H1 (cell line): ENCODE results near the gene HNRNPA3. TPM values are rescaled to one million over a fixed set of nuclear protein-coding genes. Genes with fewer than 3 reads are reported as not detected.
A peak's percentile ranks its signal among the peaks of the same experiment; 100 is the strongest.

Experiments used
- BCL11A ChIP-seq, 2 experiments: IDR thresholded peaks; one replicate each; pipeline ENCODE4 v1.6.1; 2011; ENCODE audit warnings: low read depth in 2 of 2, low read length in 2 of 2, mild to moderate bottlenecking in 2 of 2
- CHD1 ChIP-seq: IDR thresholded peaks from 2 replicates; pipeline ENCODE4 v1.6.1; 2012; ENCODE audit warnings: low read depth, low read length, improper control_type of control experiment
- CTBP2 ChIP-seq: IDR thresholded peaks from 2 replicates; pipeline ENCODE4 v1.7.0; 2011; ENCODE audit warnings: borderline replicate concordance, mild to moderate bottlenecking, moderate library complexity, mixed read lengths, low read length; ENCODE audit not compliant: insufficient read depth, insufficient read length
- CTCF ChIP-seq, 3 experiments: IDR thresholded peaks; 1 replicate in 2 of 3; 2 replicates in 1 of 3; pipeline versions ENCODE4 v1.5.1 to v1.6.1; 2011; ENCODE audit warnings: low read length in 3 of 3, mild to moderate bottlenecking in 3 of 3, inconsistent platforms in 2 of 3, low read depth in 1 of 3, moderate library complexity in 1 of 3; ENCODE audit not compliant: insufficient read depth in 1 of 3; ENCODE audit errors: control extremely low read depth in 1 of 3
- EGR1 ChIP-seq: IDR thresholded peaks from 2 replicates; pipeline ENCODE4 v1.6.1; 2011; ENCODE audit warnings: low read depth, low read length, borderline replicate concordance
- FOSL1 ChIP-seq: IDR thresholded peaks from 2 replicates; pipeline ENCODE4 v1.6.1; 2011; ENCODE audit warnings: mild to moderate bottlenecking, low read depth, low read length, moderate library complexity; ENCODE audit not compliant: insufficient read depth
- POLR2A ChIP-seq, 2 experiments: IDR thresholded peaks; 1 replicate in 1 of 2; 2 replicates in 1 of 2; pipeline ENCODE4 v1.6.1; 2011; ENCODE audit warnings: low read depth in 2 of 2, low read length in 2 of 2, mild to moderate bottlenecking in 2 of 2; ENCODE audit errors: control extremely low read depth in 1 of 2
- RAD21 ChIP-seq, 2 experiments: IDR thresholded peaks in 1 of 2; conservative IDR thresholded peaks in 1 of 2; 2 replicates each; pipeline ENCODE4 v1.6.1; 2011; ENCODE audit warnings: low read depth in 2 of 2, low read length in 2 of 2, improper control_type of control experiment in 1 of 2, inconsistent platforms in 1 of 2, mild to moderate bottlenecking in 1 of 2, moderate library complexity in 1 of 2
- RFX5 ChIP-seq: IDR thresholded peaks from 2 replicates; pipeline ENCODE4 v1.6.1; 2011; ENCODE audit warnings: low read depth, low read length, improper control_type of control experiment, borderline replicate concordance
- YY1 ChIP-seq: IDR thresholded peaks from 2 replicates; pipeline ENCODE4 v1.6.1; 2011; ENCODE audit warnings: low read depth, mild to moderate bottlenecking, low read length
- ZNF274 ChIP-seq: IDR thresholded peaks from 2 replicates; pipeline ENCODE4 v1.7.0; 2012; ENCODE audit warnings: low read length, borderline replicate concordance; ENCODE audit errors: extremely low read depth
- polyA plus RNA-seq, 7 experiments: library from polyadenylated mRNA; depleted of rRNA in 3 of 7; stranded (reverse) in 5 of 7; unstranded in 2 of 7; fragments of >200 nt in 5 of 7; fragments of 200-250 nt in 2 of 7; gene quantifications; 1 replicate in 5 of 7; 2 replicates in 1 of 7; 4 replicates in 1 of 7; pipeline versions ENCODE4 v1.2.1 to v1.2.3, GENCODE V29; 2011 to 2013; ENCODE audit warnings: missing spikeins in 2 of 7, mixed read lengths in 2 of 7
- total RNA-seq: library from RNA; stranded (reverse); fragmentation: NEBNext Ultra II Directional; extraction: Animal tissue kit (Norgen Biotek cat#: 25700); gene quantifications from 2 replicates; pipeline ENCODE4 v1.2.1, GENCODE V29; 2021
- TF ChIP-seq, protein P1 (sequence below): IDR thresholded peaks from 2 replicates; pipeline ENCODE4 v1.6.1; 2011; ENCODE audit warnings: low read depth, mild to moderate bottlenecking, low read length; ENCODE audit not compliant: insufficient read depth

HNRNPA3 gene
- total and polyA plus RNA-seq, 2 of the 8 experiments (the other 6 are each of a cell fraction or from before 2014, with no cell fraction given), result 66.1 to 408 TPM

DNA sequence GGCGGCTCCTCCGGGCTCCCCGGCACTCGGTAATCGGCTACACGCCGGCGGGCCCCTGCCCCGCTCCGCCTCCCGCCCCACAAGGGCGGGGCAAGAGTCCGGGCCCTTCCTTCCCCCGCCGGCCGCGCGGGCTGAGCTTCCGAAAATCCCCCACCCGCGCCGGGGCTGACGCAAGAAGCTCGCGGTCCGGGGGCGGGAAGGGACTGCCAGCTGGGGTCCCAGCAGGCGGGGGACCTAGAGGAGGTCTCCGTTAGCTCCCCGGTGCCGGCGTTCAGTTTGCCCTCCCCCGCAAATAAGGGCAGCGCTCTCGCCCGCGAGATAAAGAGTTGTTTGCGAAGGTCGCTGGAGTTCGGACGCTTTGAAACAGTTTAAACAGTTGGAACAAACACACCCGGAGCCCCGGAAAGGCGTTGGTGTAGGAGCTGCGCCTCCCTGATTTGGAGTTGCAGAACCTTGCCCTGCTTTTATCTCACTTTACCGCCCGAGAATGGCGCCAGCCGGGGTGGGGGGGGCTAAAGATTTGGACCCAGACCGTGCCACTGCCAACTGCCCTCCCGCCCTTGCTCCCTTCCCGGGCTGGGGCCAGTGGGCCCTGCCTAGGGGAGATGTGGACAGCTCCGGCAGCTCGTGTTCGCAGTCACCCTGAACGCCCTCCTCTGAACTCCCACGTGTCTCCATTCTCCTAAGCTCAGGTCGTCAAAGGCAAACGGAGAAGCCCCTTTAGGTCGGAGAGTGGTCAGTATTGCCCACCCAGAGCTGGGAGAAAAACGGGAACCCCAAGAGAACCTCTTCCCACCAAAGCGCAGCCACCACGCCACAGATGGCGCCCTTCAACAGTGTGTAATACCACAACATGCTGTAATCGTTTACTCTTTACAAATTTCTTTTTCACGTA is 52.3 kb downstream of the HNRNPA3 start, which contains the start of gene NFE2L2 (continued):
- no peak for TF ChIP-seq FOSL1
- TF ChIP-seq RAD21 (IDR thresholded peaks at IDR 0.05 in 1 of 2, conservative IDR thresholded peaks at IDR 0.05 in 1 of 2; ENCODE audit: low read depth in 2 of 2, low read length in 2 of 2), result peak; percentile 6 to 18; a peak in 1 of 4 replicates
- TF ChIP-seq POLR2A (IDR thresholded peaks at IDR 0.05; ENCODE audit: control extremely low read depth in 1 of 2, low read depth in 2 of 2, low read length in 2 of 2), result peak in 1 of 2 experiments; percentile 72; a peak in 2 of 3 replicates
- TF ChIP-seq BCL11A (IDR thresholded peaks at IDR 0.05; ENCODE audit: low read depth in 2 of 2, low read length in 2 of 2), result no peak
- no peak for TF ChIP-seq CHD1
- peak; percentile 49; the same call in 1 of the 2 replicates for TF ChIP-seq EGR1
- peak; percentile 9 to 33 (median 17); a peak in 3 of 4 replicates for TF ChIP-seq CTCF (IDR thresholded peaks at IDR 0.05; ENCODE audit: control extremely low read depth in 1 of 3, insufficient read depth in 1 of 3, low read depth in 1 of 3, low read length in 3 of 3)
- TF ChIP-seq CTBP2, result no peak
- TF ChIP-seq, protein P1, sequence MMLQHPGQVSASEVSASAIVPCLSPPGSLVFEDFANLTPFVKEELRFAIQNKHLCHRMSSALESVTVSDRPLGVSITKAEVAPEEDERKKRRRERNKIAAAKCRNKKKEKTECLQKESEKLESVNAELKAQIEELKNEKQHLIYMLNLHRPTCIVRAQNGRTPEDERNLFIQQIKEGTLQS, result no peak
- no peak for TF ChIP-seq RFX5
- no peak for TF ChIP-seq ZNF274
- TF ChIP-seq YY1, result no peak
